Esophagus (tissue), 2 donors: Measurements from ENCODE around the gene NVL. TPM values are rescaled to one million over a fixed set of nuclear protein-coding genes. Genes with fewer than 3 reads are reported as not detected.

Experiments used
- H3K27ac ChIP-seq, 2 donors: one replicate each; pipeline ENCODE4 v1.5.1; 2013; ENCODE audit warnings: low read depth in 2 of 2, mild to moderate bottlenecking in 2 of 2, inconsistent platforms in 1 of 2, low read length in 1 of 2, moderate library complexity in 1 of 2
- H3K27me3 ChIP-seq, 2 donors: one replicate each; pipeline ENCODE4 v1.6.1; 2013; ENCODE audit warnings: low read length in 2 of 2, control low read depth in 1 of 2, mild to moderate bottlenecking in 1 of 2; ENCODE audit not compliant: insufficient read depth in 2 of 2, control insufficient read depth in 1 of 2
- H3K36me3 ChIP-seq, 2 donors: one replicate each; pipeline ENCODE4 v1.6.1; 2013; ENCODE audit warnings: low read length in 1 of 2; ENCODE audit not compliant: control insufficient read depth in 2 of 2, insufficient read depth in 2 of 2
- H3K4me1 ChIP-seq, 2 donors: one replicate each; pipeline ENCODE4 v1.6.1; 2013; ENCODE audit warnings: low read length in 1 of 2; ENCODE audit not compliant: control insufficient read depth in 2 of 2, insufficient read depth in 2 of 2
- H3K4me3 ChIP-seq, 2 donors: one replicate each; pipeline ENCODE4 v1.5.1; 2013; ENCODE audit warnings: low read length in 2 of 2, mild to moderate bottlenecking in 2 of 2, low read depth in 1 of 2, moderate library complexity in 1 of 2
- H3K9me3 ChIP-seq, 2 donors: one replicate each; pipeline ENCODE4 v1.6.1; 2013; ENCODE audit warnings: mild to moderate bottlenecking in 2 of 2, low read depth in 1 of 2, low read length in 1 of 2, moderate library complexity in 1 of 2; ENCODE audit not compliant: control insufficient read depth in 2 of 2, insufficient read depth in 1 of 2
- WGBS, 2 donors: extraction: QIAGEN DNeasy Blood & Tissue Kit; methylation state at CpG; one replicate each; pipeline ENCODE4 v1.1.7; 2013; 5-methylcytosine and 5-hydroxymethylcytosine counted together
- polyA plus RNA-seq, 2 donors: library from polyadenylated mRNA; stranded (reverse); fragments of 200-250 nt; gene quantifications; one replicate each; pipeline ENCODE4 v1.2.3, GENCODE V29; 2013
- donor health status: healthy with polysubstance abuse.
- donor health status: Bipolar disorder and iron deficiency.

Gene NVL
- polyA plus RNA-seq, 2 donors, result 11.4 to 20.1 TPM

GRCh38 chr1:224294775-224295174 is 35.2 kb downstream of the NVL start:
- H3K27me3 ChIP-seq, result no peaks in the 10 kb centered on the region
- H3K4me3 ChIP-seq, result no peak overlapping the region
- no peaks in the 10 kb centered on the region for H3K9me3 ChIP-seq
- no peaks in the 10 kb centered on the region for H3K4me1 ChIP-seq
- H3K27ac ChIP-seq, result no peak overlapping the region
- 83 to 88% methylated on average over 1 of the region's 1 CpG for WGBS, 2 donors
- peaks cover 5 to 6% of the 10 kb centered on the region in 2 donors for H3K36me3 ChIP-seq

GRCh38 chr1:224292419-224292818 is 37.6 kb downstream of the NVL start:
- Histone ChIP-seq H3K27ac (no peak overlapping the region), H3K4me3 (no peak overlapping the region), H3K36me3 (peaks cover 6 to 10% of the 10 kb centered on the region in 2 donors), H3K27me3 (no peaks in the 10 kb centered on the region), H3K9me3 (no peaks in the 10 kb centered on the region), H3K4me1 (no peaks in the 10 kb centered on the region)
- WGBS, 2 donors, result 76 to 85% methylated on average over 3 of the region's 3 CpGs

GRCh38 chr1:224289396-224289795 is 40.6 kb downstream of the NVL start:
- no peaks in the 10 kb centered on the region for H3K27me3 ChIP-seq
- no peaks in the 10 kb centered on the region for H3K9me3 ChIP-seq
- 89 to 94% methylated on average over 1 of the region's 1 CpG for WGBS, 2 donors
- H3K4me3 ChIP-seq, result no peak overlapping the region
- H3K36me3 ChIP-seq, result peaks cover 6 to 7% of the 10 kb centered on the region in 2 donors
- no peak overlapping the region for H3K27ac ChIP-seq
- no peaks in the 10 kb centered on the region for H3K4me1 ChIP-seq

GRCh38 chr1:224287714-224288113 is 42.3 kb downstream of the NVL start:
- WGBS, 2 donors, result 89 to 92% methylated on average over 2 of the region's 2 CpGs
- Histone ChIP-seq H3K9me3 (no peaks in the 10 kb centered on the region), H3K4me1 (no peaks in the 10 kb centered on the region), H3K36me3 (peaks cover 3 to 7% of the 10 kb centered on the region in 2 donors), H3K4me3 (no peak overlapping the region), H3K27me3 (no peaks in the 10 kb centered on the region), H3K27ac (no peak overlapping the region)

- no peak overlapping the region for H3K4me3 ChIP-seq
- no peaks in the 10 kb centered on the region for H3K27me3 ChIP-seq
- no peaks in the 10 kb centered on the region for H3K36me3 ChIP-seq
- no peaks in the 10 kb centered on the region for H3K9me3 ChIP-seq
- no peak overlapping the region for H3K27ac ChIP-seq
- no peaks in the 10 kb centered on the region for H3K4me1 ChIP-seq
- WGBS, 2 donors, result 97 to 99% methylated on average over 3 of the region's 3 CpGs
These were observed 47.8 kb downstream of the NVL start for GRCh38 chr1:224282140-224282539.

GRCh38 chr1:224276771-224277487 is 53.0 kb downstream of the NVL start:
- Histone ChIP-seq H3K27me3 (no peaks in the 10 kb centered on the region), H3K36me3 (peaks cover 0 to 3% of the 10 kb centered on the region in 2 donors), H3K27ac (no peak overlapping the region), H3K4me1 (no peaks in the 10 kb centered on the region), H3K9me3 (no peaks in the 10 kb centered on the region), H3K4me3 (no peak overlapping the region)
- 77 to 82% methylated on average over 3 of the region's 3 CpGs for WGBS, 2 donors

GRCh38 chr1:224274970-224275626 is 54.9 kb downstream of the NVL start:
- Histone ChIP-seq H3K9me3 (no peaks in the 10 kb centered on the region), H3K4me1 (no peaks in the 10 kb centered on the region), H3K4me3 (no peak overlapping the region), H3K36me3 (peaks cover 0 to 6% of the 10 kb centered on the region in 2 donors), H3K27ac (no peak overlapping the region), H3K27me3 (no peaks in the 10 kb centered on the region)
- 92 to 94% methylated on average over 6 of the region's 6 CpGs for WGBS, 2 donors

- H3K27ac ChIP-seq, result no peak overlapping the region
- H3K4me1 ChIP-seq, result no peaks in the 10 kb centered on the region
- H3K4me3 ChIP-seq, result no peak overlapping the region
- H3K27me3 ChIP-seq, result no peaks in the 10 kb centered on the region
- peaks cover 0 to 6% of the 10 kb centered on the region in 2 donors for H3K36me3 ChIP-seq
- 80 to 91% methylated on average over 2 of the region's 2 CpGs for WGBS, 2 donors
- H3K9me3 ChIP-seq, result no peaks in the 10 kb centered on the region
These were observed 56.3 kb downstream of the NVL start for GRCh38 chr1:224273641-224274040.

- Histone ChIP-seq H3K36me3 (peaks cover 0 to 8% of the 10 kb centered on the region in 2 donors), H3K4me1 (no peaks in the 10 kb centered on the region), H3K4me3 (no peak overlapping the region), H3K27me3 (no peaks in the 10 kb centered on the region), H3K9me3 (no peaks in the 10 kb centered on the region), H3K27ac (no peak overlapping the region)
- WGBS, 2 donors, result 96 to 98% methylated on average over 3 of the region's 3 CpGs
These were observed 58.9 kb downstream of the NVL start for GRCh38 chr1:224271106-224271505.

- Histone ChIP-seq H3K27me3 (no peaks in the 10 kb centered on the region), H3K27ac (no peak overlapping the region), H3K9me3 (no peaks in the 10 kb centered on the region), H3K36me3 (peaks cover 0 to 5% of the 10 kb centered on the region in 2 donors), H3K4me1 (no peaks in the 10 kb centered on the region), H3K4me3 (no peak overlapping the region)
- 89 to 95% methylated on average over 4 of the region's 4 CpGs for WGBS, 2 donors
These were observed 62.0 kb downstream of the NVL start for GRCh38 chr1:224267925-224268324.
